A549 (cell line): ENCODE results near the gene FXYD2. TPM values are rescaled to one million over a fixed set of nuclear protein-coding genes. Genes with fewer than 3 reads are reported as not detected.

ENCODE experiments used
- ATAC-seq, 2 experiments: fragments of 200-7000 bp in 1 of 2; fragments of >200 bp in 1 of 2; cut with Nextera tagmentation in 1 of 2; cut with Tn5 transposase in 1 of 2; 3 replicates each; pipeline versions ENCODE4 v1.8.0 to v1.9.1; 2018 to 2020; ENCODE audit warnings: mild to moderate bottlenecking in 1 of 2, moderate library complexity in 1 of 2
- CTCF ChIA-PET: fragments of 300-600 bp; sonication (Branson Sonifier 250); formaldehyde crosslinking; extraction: SDS; loops from one replicate; lab custom pipeline; 2021; ENCODE audit warnings: antibody characterized with exemption, inconsistent platforms; lab: Yijun Ruan, JAX
- POLR2A ChIA-PET: fragments of 350-600 bp; formaldehyde crosslinking; extraction: SDS; loops from one replicate; lab custom pipeline; 2021; ENCODE audit warnings: antibody characterized with exemption, inconsistent platforms; lab: Yijun Ruan, JAX
- DNase-seq, 2 experiments: peaks; one replicate each; pipeline versions ENCODE4 v3.0.0 to v3.0.0-alpha.2; 2011 to 2016; ENCODE audit warnings: low read depth in 1 of 2, low spot score in 1 of 2
- FAIRE-seq: peaks from 2 replicates; lab custom pipeline; 2011; peaks lifted over from hg19 to GRCh38; lab: Jason Lieb, UNC
- H3K27ac ChIP-seq, 2 experiments: fragments of >200 bp; sonication (Bioruptor Twin); formaldehyde crosslinking; 3 replicates each; pipeline ENCODE4 v1.5.1; 2016 to 2017
- H3K4me1 ChIP-seq: fragments of >200 bp; sonication (Bioruptor Twin); formaldehyde crosslinking; 3 replicates; pipeline ENCODE4 v1.6.1; 2016
- H3K4me2 ChIP-seq: fragments of >200 bp; sonication (Bioruptor Twin); formaldehyde crosslinking; 3 replicates; pipeline ENCODE4 v1.6.1; 2016
- H3K4me3 ChIP-seq: fragments of >200 bp; sonication (Bioruptor Twin); formaldehyde crosslinking; 3 replicates; pipeline ENCODE4 v1.5.1; 2016
- H3K9me3 ChIP-seq: fragments of >200 bp; sonication (Bioruptor Twin); formaldehyde crosslinking; 3 replicates; pipeline ENCODE4 v1.6.1; 2016
- CEBPB ChIP-seq, 2 experiments: fragments of >200 bp in 1 of 2; sonication (Bioruptor Twin) in 1 of 2; formaldehyde crosslinking in 1 of 2; IDR thresholded peaks; 2 replicates each; pipeline ENCODE4 v1.6.1; 2012 to 2016
- CHD4 ChIP-seq: fragments of 200-600 bp; sonication (generic); IDR thresholded peaks from 2 replicates; pipeline ENCODE4 v1.6.1; 2016; ENCODE audit warnings: antibody characterized with exemption, mild to moderate bottlenecking, borderline replicate concordance
- EHF ChIP-seq: fragments of 250-450 bp; sonication (Bioruptor Pico); IDR thresholded peaks from 2 replicates; pipeline ENCODE4 v1.5.0; 2020; ENCODE audit warnings: mild to moderate bottlenecking
- EHMT2 ChIP-seq: fragments of 200-600 bp; sonication (generic); IDR thresholded peaks from 2 replicates; pipeline ENCODE4 v1.6.1; 2016; ENCODE audit warnings: antibody characterized with exemption, low read depth, mild to moderate bottlenecking, moderate library complexity
- EP300 ChIP-seq, 2 experiments: fragments of >200 bp; sonication (Bioruptor Twin); formaldehyde crosslinking; IDR thresholded peaks; 2 replicates in 1 of 2; 3 replicates in 1 of 2; pipeline ENCODE4 v1.6.1; 2016 to 2017
- ESRRA ChIP-seq: fragments of 150-350 bp; IDR thresholded peaks from 2 replicates; pipeline ENCODE4 v1.6.1; 2014; ENCODE audit warnings: mild to moderate bottlenecking, low read length, borderline replicate concordance
- FOSL2 ChIP-seq, 2 experiments: fragments of 450-650 bp in 1 of 2; fragments of >200 bp in 1 of 2; sonication (Bioruptor Twin) in 1 of 2; formaldehyde crosslinking; IDR thresholded peaks; 2 replicates each; pipeline versions ENCODE4 v1.5.0 to v1.6.1; 2016 to 2020; ENCODE audit warnings: mild to moderate bottlenecking in 1 of 2, moderate library complexity in 1 of 2
- HES2 ChIP-seq: fragments of >200 bp; sonication (Bioruptor Twin); formaldehyde crosslinking; IDR thresholded peaks from 2 replicates; pipeline ENCODE4 v1.6.1; 2016
- HMGXB4 ChIP-seq: fragments of 250-450 bp; sonication (Bioruptor Pico); IDR thresholded peaks from 2 replicates; pipeline ENCODE4 v1.5.0; 2021; ENCODE audit warnings: mild to moderate bottlenecking, moderate library complexity, borderline replicate concordance
- MAX ChIP-seq: IDR thresholded peaks from 2 replicates; pipeline ENCODE4 v1.6.1; 2012
- MAZ ChIP-seq: fragments of 150-350 bp; IDR thresholded peaks from 2 replicates; pipeline ENCODE4 v1.6.1; 2014; ENCODE audit warnings: antibody characterized with exemption, low read depth, low read length, borderline replicate concordance
- MYC ChIP-seq: IDR thresholded peaks from 2 replicates; pipeline ENCODE4 v1.6.1; 2012; ENCODE audit warnings: mild to moderate bottlenecking, inconsistent platforms, low read length, improper control_type of control experiment, borderline replicate concordance
- NFE2L2 ChIP-seq: fragments of 150-350 bp; conservative IDR thresholded peaks from 2 replicates; pipeline ENCODE4 v1.6.1; 2014; ENCODE audit warnings: low read length
- NR3C1 ChIP-seq: fragments of >200 bp; sonication (Bioruptor Twin); formaldehyde crosslinking; IDR thresholded peaks from 3 replicates; pipeline ENCODE4 v1.6.1; 2017
- POLR2AphosphoS2 ChIP-seq: conservative IDR thresholded peaks from 2 replicates; pipeline ENCODE4 v1.6.1; 2012; ENCODE audit warnings: low read length, improper control_type of control experiment, inconsistent platforms
- RNF2 ChIP-seq: fragments of 200-600 bp; sonication (generic); IDR thresholded peaks from 2 replicates; pipeline ENCODE4 v1.6.1; 2016; ENCODE audit warnings: low read depth, mild to moderate bottlenecking, antibody characterized with exemption, moderate library complexity, borderline replicate concordance
- SREBF2 ChIP-seq: fragments of 450-650 bp; IDR thresholded peaks from 2 replicates; pipeline ENCODE4 v1.6.1; 2014; ENCODE audit warnings: mild to moderate bottlenecking, moderate library complexity
- TFCP2L1 ChIP-seq: fragments of 250-450 bp; sonication (Bioruptor Pico); IDR thresholded peaks from 2 replicates; pipeline ENCODE4 v1.5.0; 2021; ENCODE audit warnings: mild to moderate bottlenecking
- USF2 ChIP-seq: fragments of 450-650 bp; IDR thresholded peaks from 2 replicates; pipeline ENCODE4 v1.6.1; 2014; ENCODE audit warnings: antibody characterized with exemption
- WGBS: methylation state at CpG from one replicate; pipeline ENCODE4 v1.1.6; 2017; ENCODE audit errors: missing lambda C conversion rate; 5-methylcytosine and 5-hydroxymethylcytosine counted together
- polyA plus RNA-seq, 4 experiments: library from polyadenylated mRNA; depleted of rRNA in 3 of 4; stranded (reverse); fragments of >200 nt; fragmentation: RNase III in 1 of 4; extraction: RNeasy Plus Mini Kit Qiagen cat#74134 plus additional on column Dnase treatment in 1 of 4; gene quantifications; 2 replicates in 3 of 4; 3 replicates in 1 of 4; pipeline ENCODE4 v1.2.3, GENCODE V29; 2011 to 2017

FXYD2 gene
- polyA plus RNA-seq, 2 of the 4 experiments (the other 2 are of a cell fraction): 25.9 to 55.6 TPM

- POLR2A ChIA-PET: no interaction called here
- ATAC-seq (no peak), FAIRE-seq (no peak), DNase-seq (no peak)
- H3K4me1 ChIP-seq: peaks cover 18% of the 10 kb centered on the region
- TF ChIP-seq RNF2 (no peak), HES2 (no peak), HMGXB4 (CRISPR knock-in tag) (no peak), MYC (no peak), ESRRA (no peak), NFE2L2 (no peak), CEBPB (IDR thresholded peaks at IDR 0.05) (no peak), EHMT2 (no peak)
- no peak overlapping the region for H3K4me3 ChIP-seq
- WGBS: 86% methylated on average over 4 of the region's 4 CpGs
- CTCF ChIA-PET: interaction anchor here (1.3 to 1.7 kb wide), 3 partner anchors 157 to 362 kb away, joined by 4 read pairs; no protein-coding TSS in a partner anchor
- no peak overlapping the region for H3K27ac ChIP-seq
- no peaks in the 10 kb centered on the region for H3K9me3 ChIP-seq
- no peak overlapping the region for H3K4me2 ChIP-seq
Measured at GRCh38 chr11:117789241-117789640, 35.3 kb downstream of the FXYD2 start.

GRCh38 chr11:117786135-117786870, 38.2 kb downstream of the FXYD2 start:
- 21% methylated on average over 11 of the region's 14 CpGs for WGBS
- ATAC-seq: peak; percentile 68 to 70
- peak overlapping the region; percentile 71 for H3K4me2 ChIP-seq
- peak; percentile 31 to 36 for DNase-seq
- H3K4me3 ChIP-seq: no peak overlapping the region
- FAIRE-seq: no peak
- ChIA-PET POLR2A (no interaction called here), CTCF (interaction anchor here (0.7 to 1.2 kb wide), 3 partner anchors 11 to 32 kb away, joined by 3 to 4 read pairs (median 3); no protein-coding TSS in a partner anchor)
- peak overlapping the region; percentile 45 to 49; a peak in 3 of 6 replicates for H3K27ac ChIP-seq
- no peaks in the 10 kb centered on the region for H3K9me3 ChIP-seq
- TF ChIP-seq FOSL2 (IDR thresholded peaks at IDR 0.05) (no peak), FOSL2 (CRISPR knock-in tag; IDR thresholded peaks at IDR 0.05) (peak; percentile 47; the same call in 1 of the 2 replicates), MAX (no peak), SREBF2 (no peak)
- H3K4me1 ChIP-seq: peaks cover 18% of the 10 kb centered on the region

GRCh38 chr11:117782101-117782500, 42.4 kb downstream of the FXYD2 start:
- H3K4me1 ChIP-seq: peaks cover 14% of the 10 kb centered on the region
- ATAC-seq (no peak), FAIRE-seq (no peak), DNase-seq (no peak)
- no peaks in the 10 kb centered on the region for H3K9me3 ChIP-seq
- TF ChIP-seq CHD4 (no peak), EHF (no peak), HMGXB4 (CRISPR knock-in tag) (no peak), TFCP2L1 (no peak), MAZ (no peak), EP300 (IDR thresholded peaks at IDR 0.05) (no peak), USF2 (no peak), HES2 (no peak), NR3C1 (no peak), MYC (no peak), POLR2AphosphoS2 (no peak)
- ChIA-PET POLR2A (no interaction called here), CTCF (no interaction called here)
- WGBS: 68% methylated on average over 5 of the region's 11 CpGs
- no peak overlapping the region for H3K4me3 ChIP-seq
- no peak overlapping the region for H3K4me2 ChIP-seq
- H3K27ac ChIP-seq: no peak overlapping the region
